Left lung (tissue), 10 donors: ENCODE data around the gene NFIC. TPM values are rescaled to one million over a fixed set of nuclear protein-coding genes. Genes with fewer than 3 reads are reported as not detected.

Experiments
- ATAC-seq: fragments of 200-7000 bp; cut with Tn5 transposase; one replicate; pipeline ENCODE4 v1.9.1; 2020; ENCODE audit warnings: moderate library complexity
- DNase-seq, 4 donors: peaks; one replicate each; pipeline ENCODE4 v3.0.0-alpha.2; 2013 to 2020
- H3K27ac ChIP-seq, 2 donors: fragments of 200-600 bp; sonication (generic) in 1 of 2; one replicate each; pipeline versions ENCODE4 v1.5.0 to v1.8.0; 2020 to 2021
- H3K27me3 ChIP-seq, 2 donors: fragments of 200-600 bp; sonication (generic) in 1 of 2; one replicate each; pipeline versions ENCODE4 v1.5.0 to v1.8.0; 2020 to 2021
- H3K36me3 ChIP-seq, 2 donors: fragments of 200-600 bp; sonication (generic) in 1 of 2; one replicate each; pipeline versions ENCODE4 v1.5.0 to v1.8.0; 2020 to 2021
- H3K4me1 ChIP-seq, 2 donors: fragments of 200-600 bp; one replicate each; pipeline ENCODE4 v1.8.0; 2021
- H3K4me3 ChIP-seq, 2 donors: fragments of 200-600 bp; sonication (generic) in 1 of 2; one replicate each; pipeline versions ENCODE4 v1.5.0 to v1.8.0; 2020 to 2021; ENCODE audit warnings: mild to moderate bottlenecking in 1 of 2
- H3K9me3 ChIP-seq, 2 donors: fragments of 200-600 bp; sonication (generic) in 1 of 2; one replicate each; pipeline versions ENCODE4 v1.5.0 to v1.8.0; 2020 to 2021
- intact Hi-C, 2 donors: fragments of 100-400 bp; cut with DNase I; formaldehyde crosslinking; loops; one replicate each; pipeline versions ENCODE4 v1.11.2 to v1.14.2; 2022
- polyA plus RNA-seq, 6 donors: library from polyadenylated mRNA; unstranded; fragments of 120-200 nt; gene quantifications; one replicate each; pipeline ENCODE4 v1.2.1, GENCODE V29; 2013; ENCODE audit not compliant: insufficient read length in 6 of 6
- total RNA-seq, 2 donors: library from RNA; stranded (reverse); fragmentation: NEBNext Ultra II Directional; extraction: Animal tissue kit (Norgen Biotek cat#: 25700); gene quantifications; one replicate each; pipeline ENCODE4 v1.2.1, GENCODE V29; 2021
- TF ChIP-seq, protein P1 (sequence below), 2 donors: fragments of 200-600 bp; sonication (generic) in 1 of 2; IDR thresholded peaks; one replicate each; pipeline versions ENCODE4 v1.5.0 to v1.8.0; 2021; ENCODE audit warnings: antibody characterized with exemption in 2 of 2
- donor health status: DM: no; HTN: yes; CAD: no.
- donor health status: DM: no; HTN: no; CAD: no.

NFIC gene
- total and polyA plus RNA-seq, 8 donors, result 37.2 to 163 (median 55.7) TPM

DNA sequence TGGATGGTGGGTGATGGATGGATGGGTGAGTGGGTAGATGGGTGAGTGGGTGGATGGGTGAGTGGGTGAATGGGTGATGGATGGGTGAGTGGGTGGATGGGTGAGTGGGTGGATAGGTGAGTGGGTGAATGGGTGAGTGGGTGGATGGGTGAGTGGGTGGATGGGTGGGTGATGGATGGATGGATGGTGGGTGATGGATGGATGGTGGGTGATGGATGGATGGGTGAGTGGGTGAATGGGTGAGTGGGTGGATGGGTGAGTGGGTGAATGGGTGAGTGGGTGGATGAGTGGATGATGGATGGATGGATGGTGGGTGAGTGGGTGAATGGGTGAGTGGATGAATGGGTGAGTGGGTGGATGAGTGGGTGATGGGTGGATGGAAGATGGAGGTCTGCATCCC is 111.1 kb downstream of the NFIC start:
- Histone ChIP-seq H3K27me3 (peaks cover 20 to 38% of the 10 kb centered on the region in 2 donors), H3K27ac (no peak overlapping the region), H3K4me3 (no peak overlapping the region), H3K9me3 (no peaks in the 10 kb centered on the region), H3K4me1 (no peaks in the 10 kb centered on the region), H3K36me3 (no peaks in the 10 kb centered on the region)
- intact Hi-C loops, result loop anchor here in 1 of 2 donors (10.0 kb wide), 1 partner anchor 163 kb away; no protein-coding TSS in a partner anchor
- TF ChIP-seq, protein P1, sequence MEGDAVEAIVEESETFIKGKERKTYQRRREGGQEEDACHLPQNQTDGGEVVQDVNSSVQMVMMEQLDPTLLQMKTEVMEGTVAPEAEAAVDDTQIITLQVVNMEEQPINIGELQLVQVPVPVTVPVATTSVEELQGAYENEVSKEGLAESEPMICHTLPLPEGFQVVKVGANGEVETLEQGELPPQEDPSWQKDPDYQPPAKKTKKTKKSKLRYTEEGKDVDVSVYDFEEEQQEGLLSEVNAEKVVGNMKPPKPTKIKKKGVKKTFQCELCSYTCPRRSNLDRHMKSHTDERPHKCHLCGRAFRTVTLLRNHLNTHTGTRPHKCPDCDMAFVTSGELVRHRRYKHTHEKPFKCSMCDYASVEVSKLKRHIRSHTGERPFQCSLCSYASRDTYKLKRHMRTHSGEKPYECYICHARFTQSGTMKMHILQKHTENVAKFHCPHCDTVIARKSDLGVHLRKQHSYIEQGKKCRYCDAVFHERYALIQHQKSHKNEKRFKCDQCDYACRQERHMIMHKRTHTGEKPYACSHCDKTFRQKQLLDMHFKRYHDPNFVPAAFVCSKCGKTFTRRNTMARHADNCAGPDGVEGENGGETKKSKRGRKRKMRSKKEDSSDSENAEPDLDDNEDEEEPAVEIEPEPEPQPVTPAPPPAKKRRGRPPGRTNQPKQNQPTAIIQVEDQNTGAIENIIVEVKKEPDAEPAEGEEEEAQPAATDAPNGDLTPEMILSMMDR (IDR thresholded peaks at IDR 0.05), result no peak
- no peak for DNase-seq
- no peak for ATAC-seq

DNA sequence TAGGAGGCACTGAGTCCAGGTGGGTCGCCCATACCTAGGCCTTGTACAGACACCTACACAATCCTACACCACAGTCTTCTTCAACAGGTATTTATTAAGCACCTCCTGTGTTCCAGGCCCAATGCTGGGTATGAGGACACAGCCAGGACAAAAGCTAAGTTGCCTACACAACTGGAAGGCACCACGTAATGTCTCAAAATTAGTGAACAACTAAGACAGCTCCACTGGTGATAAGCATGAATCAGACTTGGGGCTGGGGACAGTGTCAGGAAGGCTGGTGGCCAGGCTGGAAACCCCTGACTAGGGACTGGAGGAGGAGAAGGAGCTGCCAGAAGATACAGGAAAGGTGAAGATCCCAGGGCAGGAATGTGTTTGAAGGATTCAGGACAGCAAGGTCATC is 111.6 kb downstream of the NFIC start:
- TF ChIP-seq, protein P1 (IDR thresholded peaks at IDR 0.05), result no peak
- intact Hi-C loops, result loop anchor here in 1 of 2 donors (10.0 kb wide), 1 partner anchor 163 kb away; no protein-coding TSS in a partner anchor
- Histone ChIP-seq H3K27ac (no peak overlapping the region), H3K4me1 (no peaks in the 10 kb centered on the region), H3K4me3 (no peak overlapping the region), H3K36me3 (no peaks in the 10 kb centered on the region), H3K9me3 (no peaks in the 10 kb centered on the region), H3K27me3 (peaks cover 21 to 42% of the 10 kb centered on the region in 2 donors)
- ATAC-seq, result no peak
- DNase-seq, result no peak

DNA sequence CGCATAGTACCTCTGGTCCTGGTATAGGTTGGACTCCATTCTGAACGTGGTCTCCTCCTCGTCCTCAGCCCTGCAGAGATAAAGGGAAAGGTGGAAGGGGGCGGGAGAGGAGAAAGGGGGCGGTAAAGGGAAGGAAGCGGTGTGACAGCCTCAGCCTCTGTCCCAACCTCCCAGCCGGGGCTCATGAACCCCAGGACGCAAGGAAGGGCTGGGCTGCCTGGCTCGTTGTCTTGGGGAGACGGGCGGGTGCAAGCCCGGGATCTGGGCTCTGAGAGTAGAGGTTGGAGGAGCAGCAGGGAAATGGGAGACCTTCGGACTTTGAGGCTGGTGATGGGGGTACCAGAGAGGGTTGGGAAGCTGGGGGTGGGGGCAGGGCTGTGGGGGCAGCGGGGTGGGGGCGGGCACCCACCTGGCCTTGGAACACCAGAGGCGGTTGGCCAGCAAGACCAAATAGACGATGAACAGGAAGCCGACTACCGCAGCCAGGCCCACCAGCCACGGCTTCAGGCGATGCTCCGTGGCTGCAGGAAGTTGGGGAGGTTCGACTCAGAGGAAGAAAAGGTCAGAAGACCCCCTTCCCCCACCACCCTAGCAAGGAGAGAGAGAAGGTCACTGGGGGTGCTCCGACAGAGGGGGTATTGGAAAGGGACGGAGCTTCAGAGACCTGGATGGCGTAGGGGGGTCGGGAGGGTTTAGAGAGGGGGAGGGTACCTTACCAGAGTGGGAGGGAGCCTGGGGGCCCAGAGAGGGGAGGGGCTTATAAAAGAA is 112.2 kb downstream of the NFIC start:
- Histone ChIP-seq H3K27ac (no peak overlapping the region), H3K9me3 (no peaks in the 10 kb centered on the region), H3K27me3 (peaks cover 21 to 49% of the 10 kb centered on the region in 2 donors), H3K4me3 (no peak overlapping the region), H3K36me3 (no peaks in the 10 kb centered on the region), H3K4me1 (no peaks in the 10 kb centered on the region)
- DNase-seq (no peak), ATAC-seq (no peak)
- TF ChIP-seq, protein P1 (IDR thresholded peaks at IDR 0.05), result no peak
- intact Hi-C loops, result loop anchor here in 1 of 2 donors (10.0 kb wide), 1 partner anchor 164 kb away; no protein-coding TSS in a partner anchor

DNA sequence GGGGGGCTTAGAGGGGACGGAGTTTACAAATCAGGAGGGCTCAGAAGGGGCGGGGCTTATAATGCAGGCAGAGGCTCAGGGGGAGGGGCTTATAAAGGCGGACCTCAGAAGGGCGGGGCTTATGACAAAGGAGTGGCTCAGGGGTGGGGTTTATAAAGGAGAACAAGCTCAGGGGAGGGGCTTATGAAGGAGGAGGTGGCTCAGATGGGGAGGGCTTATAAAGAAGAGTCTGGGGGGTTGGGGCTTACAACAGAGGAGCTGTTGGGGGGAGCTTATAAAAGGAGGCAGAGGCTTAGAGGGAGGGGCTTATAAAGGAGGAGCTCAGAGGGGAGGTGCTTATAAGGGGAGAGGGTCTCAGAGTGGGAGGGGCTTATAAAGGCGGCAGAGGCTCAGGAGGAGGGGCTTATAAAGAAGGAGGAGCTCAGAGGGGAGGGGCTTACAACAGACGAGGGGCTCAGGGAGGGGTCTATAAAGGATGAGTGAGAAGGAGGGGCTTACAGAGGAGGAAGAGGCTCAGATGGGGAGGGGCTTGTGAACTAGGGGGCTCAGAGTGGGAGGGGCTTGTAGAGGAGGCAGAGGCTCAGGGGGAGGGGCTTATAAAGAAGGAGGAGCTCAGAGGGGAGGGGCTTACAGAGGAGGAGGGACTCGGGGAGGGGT is 112.9 kb downstream of the NFIC start:
- peak; percentile 30 for ATAC-seq
- intact Hi-C loops, result loop anchor here in 1 of 2 donors (10.0 kb wide), 1 partner anchor 165 kb away; no protein-coding TSS in a partner anchor
- no peak overlapping the region for H3K27ac ChIP-seq

More for the DNA sequence above, 112.9 kb downstream of the NFIC start:
- peaks cover 21 to 56% of the 10 kb centered on the region in 2 donors for H3K27me3 ChIP-seq
- no peak overlapping the region for H3K4me3 ChIP-seq
- H3K36me3 ChIP-seq, result no peaks in the 10 kb centered on the region
- TF ChIP-seq, protein P1 (IDR thresholded peaks at IDR 0.05), result no peak
- no peak for DNase-seq
- H3K9me3 ChIP-seq, result no peaks in the 10 kb centered on the region
- H3K4me1 ChIP-seq, result no peaks in the 10 kb centered on the region
